Hepatocyte (in vitro differentiated cells): ENCODE results near the gene LRRC14B.

Experiments used
- CTCF ChIP-seq: fragments of 200-600 bp; sonication (generic); IDR thresholded peaks from 2 replicates; pipeline ENCODE4 v1.5.1; 2016; ENCODE audit warnings: antibody characterized with exemption, mild to moderate bottlenecking; ENCODE audit not compliant: poor library complexity
- EZH2 ChIP-seq: fragments of 200-600 bp; sonication (generic); IDR thresholded peaks from 2 replicates; pipeline ENCODE4 v1.6.1; 2016; ENCODE audit warnings: antibody characterized with exemption, mild to moderate bottlenecking, borderline replicate concordance
- EZH2phosphoT487 ChIP-seq: fragments of 200-600 bp; sonication (generic); IDR thresholded peaks from one replicate; pipeline ENCODE4 v1.6.1; 2018; ENCODE audit warnings: antibody characterized with exemption, mild to moderate bottlenecking, low read depth, moderate library complexity; ENCODE audit not compliant: unreplicated experiment, severe bottlenecking

GRCh38 chr5:181160-181559 is 10.1 kb upstream of the LRRC14B start:
- TF ChIP-seq CTCF (no peak), EZH2 (no peak), EZH2phosphoT487 (no peak)
